Measurements from ENCODE around the gene DNAJC1. TPM values are rescaled to one million over a fixed set of nuclear protein-coding genes. Genes with fewer than 3 reads are reported as not detected.
A peak's percentile ranks its signal among the peaks of the same experiment; 100 is the strongest.
"Not testable (repeated sequence)": the region's sequence is repeated elsewhere in the genome, so short reads cannot be mapped to it uniquely, and the experiment has no call there.

Gene DNAJC1
- total RNA-seq, 1 donor from 2014 or later = 66.8 TPM

GRCh38 chr10:21858455-21858854 is 145.1 kb downstream of the DNAJC1 start:
- Histone ChIP-seq H3K4me3 (ENCODE audit: insufficient read depth, low read depth, low read length) (no peak overlapping the region), H4K20me1 (ENCODE audit: insufficient read depth, low read length) (no peaks in the 10 kb centered on the region), H3K27ac (ENCODE audit: low read depth, low read length) (no peak overlapping the region), H3K4me2 (ENCODE audit: low read length) (no peak overlapping the region), H3K27me3 (ENCODE audit: insufficient read depth, low read length) (no peaks in the 10 kb centered on the region), H3K4me1 (ENCODE audit: insufficient read depth, low read length) (no peaks in the 10 kb centered on the region), H3K9ac (ENCODE audit: low read length) (no peak overlapping the region), H3K9me3 (ENCODE audit: insufficient read depth, low read depth, low read length) (no peaks in the 10 kb centered on the region), H2AFZ (ENCODE audit: low read depth, low read length) (no peak overlapping the region), H3K79me2 (ENCODE audit: insufficient read depth, low read length) (no peaks in the 10 kb centered on the region), H3K36me3 (ENCODE audit: insufficient read depth, low read length) (no peaks in the 10 kb centered on the region)
- Mint-ChIP-seq H3K27ac (ENCODE audit: unreplicated experiment) (no peak overlapping the region), H3K27me3 (ENCODE audit: low read depth, unreplicated experiment) (no peaks in the 10 kb centered on the region), H3K4me1 (ENCODE audit: low read depth, unreplicated experiment) (peaks cover 15% of the 10 kb centered on the region), H3K9me3 (ENCODE audit: unreplicated experiment) (no peaks in the 10 kb centered on the region), H3K36me3 (ENCODE audit: low read depth, unreplicated experiment) (peaks cover 10% of the 10 kb centered on the region), H3K4me3 (ENCODE audit: unreplicated experiment) (no peak overlapping the region)
- no peak for DNase-seq (ENCODE audit: low read depth)
- FAIRE-seq = no peak
- no peak for TF ChIP-seq CTCF (IDR thresholded peaks at IDR 0.05; ENCODE audit: insufficient read depth, low read depth, low read length)
- TF ChIP-seq EZH2 (IDR thresholded peaks at IDR 0.05; ENCODE audit: insufficient read depth, low read length) = no peak

GRCh38 chr10:21849607-21850006 is 153.9 kb downstream of the DNAJC1 start:
- Mint-ChIP-seq H3K27ac (ENCODE audit: unreplicated experiment) (no peak overlapping the region), H3K4me3 (ENCODE audit: unreplicated experiment) (no peak overlapping the region), H3K9me3 (ENCODE audit: unreplicated experiment) (peaks cover 14% of the 10 kb centered on the region), H3K4me1 (ENCODE audit: low read depth, unreplicated experiment) (no peaks in the 10 kb centered on the region), H3K36me3 (ENCODE audit: low read depth, unreplicated experiment) (peaks cover 28% of the 10 kb centered on the region), H3K27me3 (ENCODE audit: low read depth, unreplicated experiment) (no peaks in the 10 kb centered on the region)
- no peak for DNase-seq (ENCODE audit: low read depth)
- Histone ChIP-seq H3K4me3 (ENCODE audit: insufficient read depth, low read depth, low read length) (no peak overlapping the region), H3K4me1 (ENCODE audit: insufficient read depth, low read length) (no peaks in the 10 kb centered on the region), H3K9me3 (ENCODE audit: insufficient read depth, low read depth, low read length) (no peaks in the 10 kb centered on the region), H3K36me3 (ENCODE audit: insufficient read depth, low read length) (peaks cover 2% of the 10 kb centered on the region), H2AFZ (ENCODE audit: low read depth, low read length) (no peak overlapping the region), H3K9ac (ENCODE audit: low read length) (no peak overlapping the region), H3K79me2 (ENCODE audit: insufficient read depth, low read length) (no peaks in the 10 kb centered on the region), H4K20me1 (ENCODE audit: insufficient read depth, low read length) (no peaks in the 10 kb centered on the region), H3K27me3 (ENCODE audit: insufficient read depth, low read length) (no peaks in the 10 kb centered on the region), H3K4me2 (ENCODE audit: low read length) (no peak overlapping the region), H3K27ac (ENCODE audit: low read depth, low read length) (no peak overlapping the region)
- FAIRE-seq = peak; percentile 60
- TF ChIP-seq EZH2 (IDR thresholded peaks at IDR 0.05; ENCODE audit: insufficient read depth, low read length) (no peak), CTCF (IDR thresholded peaks at IDR 0.05; ENCODE audit: insufficient read depth, low read depth, low read length) (no peak)

- no peaks in the 10 kb centered on the region for H3K4me1 ChIP-seq (ENCODE audit: insufficient read depth, low read length)
Measured at GRCh38 chr10:21843645-21844044, 159.9 kb downstream of the DNAJC1 start.

GRCh38 chr10:21841273-21841672 is 162.3 kb downstream of the DNAJC1 start:
- not testable (repeated sequence) for FAIRE-seq; H3K4me2 ChIP-seq (ENCODE audit: low read length); H3K36me3 ChIP-seq (ENCODE audit: insufficient read depth, low read length)

More at GRCh38 chr10:21843645-21844044, 159.9 kb downstream of the DNAJC1 start:
- Mint-ChIP-seq H3K36me3 (ENCODE audit: low read depth, unreplicated experiment) (peaks cover 22% of the 10 kb centered on the region), H3K27me3 (ENCODE audit: low read depth, unreplicated experiment) (no peaks in the 10 kb centered on the region), H3K9me3 (ENCODE audit: unreplicated experiment) (peaks cover 8% of the 10 kb centered on the region), H3K4me3 (ENCODE audit: unreplicated experiment) (no peak overlapping the region), H3K27ac (ENCODE audit: unreplicated experiment) (no peak overlapping the region), H3K4me1 (ENCODE audit: low read depth, unreplicated experiment) (no peaks in the 10 kb centered on the region)
- Histone ChIP-seq H2AFZ (ENCODE audit: low read depth, low read length) (no peak overlapping the region), H3K27ac (ENCODE audit: low read depth, low read length) (no peak overlapping the region), H3K9me3 (ENCODE audit: insufficient read depth, low read depth, low read length) (no peaks in the 10 kb centered on the region), H4K20me1 (ENCODE audit: insufficient read depth, low read length) (no peaks in the 10 kb centered on the region), H3K36me3 (ENCODE audit: insufficient read depth, low read length) (peaks cover 2% of the 10 kb centered on the region), H3K4me3 (ENCODE audit: insufficient read depth, low read depth, low read length) (no peak overlapping the region), H3K9ac (ENCODE audit: low read length) (no peak overlapping the region), H3K79me2 (ENCODE audit: insufficient read depth, low read length) (no peaks in the 10 kb centered on the region), H3K4me2 (ENCODE audit: low read length) (no peak overlapping the region), H3K27me3 (ENCODE audit: insufficient read depth, low read length) (no peaks in the 10 kb centered on the region)
- FAIRE-seq (no peak), DNase-seq (ENCODE audit: low read depth) (no peak)
- TF ChIP-seq EZH2 (IDR thresholded peaks at IDR 0.05; ENCODE audit: insufficient read depth, low read length) (no peak), CTCF (IDR thresholded peaks at IDR 0.05; ENCODE audit: insufficient read depth, low read depth, low read length) (no peak)

More at GRCh38 chr10:21841273-21841672, 162.3 kb downstream of the DNAJC1 start:
- H3K36me3 Mint-ChIP-seq (ENCODE audit: low read depth, unreplicated experiment) = peaks cover 25% of the 10 kb centered on the region
- not testable (repeated sequence) for H3K27ac Mint-ChIP-seq (ENCODE audit: unreplicated experiment); H2AFZ ChIP-seq (ENCODE audit: low read depth, low read length); DNase-seq (ENCODE audit: low read depth); H3K4me3 ChIP-seq (ENCODE audit: insufficient read depth, low read depth, low read length); H3K4me1 Mint-ChIP-seq (ENCODE audit: low read depth, unreplicated experiment); H3K79me2 ChIP-seq (ENCODE audit: insufficient read depth, low read length); H3K27ac ChIP-seq (ENCODE audit: low read depth, low read length); H3K9ac ChIP-seq (ENCODE audit: low read length); H3K9me3 ChIP-seq (ENCODE audit: insufficient read depth, low read depth, low read length); H3K27me3 Mint-ChIP-seq (ENCODE audit: low read depth, unreplicated experiment); H3K4me1 ChIP-seq (ENCODE audit: insufficient read depth, low read length); H3K27me3 ChIP-seq (ENCODE audit: insufficient read depth, low read length); H3K4me3 Mint-ChIP-seq (ENCODE audit: unreplicated experiment); H4K20me1 ChIP-seq (ENCODE audit: insufficient read depth, low read length)
- peaks cover 16% of the 10 kb centered on the region for H3K9me3 Mint-ChIP-seq (ENCODE audit: unreplicated experiment)

All from astrocyte (in vitro differentiated cells and primary cell).